Kidney epithelial cell (primary cell): Measurements from ENCODE around the gene DNAI2. TPM values are rescaled to one million over a fixed set of nuclear protein-coding genes. Genes with fewer than 3 reads are reported as not detected.

Experiments used
- DNase-seq: peaks from one replicate; pipeline ENCODE4 v3.0.0-alpha.2; 2010; ENCODE audit warnings: low read depth
- H3K27me3 ChIP-seq: 2 replicates; pipeline ENCODE4 v1.6.0; 2011; ENCODE audit warnings: low read length; ENCODE audit not compliant: control insufficient read depth, insufficient read depth
- H3K36me3 ChIP-seq: 2 replicates; pipeline ENCODE4 v1.5.1; 2011; ENCODE audit warnings: low read length; ENCODE audit not compliant: control insufficient read depth, insufficient read depth
- H3K4me3 ChIP-seq: 2 replicates; pipeline ENCODE4 v1.5.1; 2011; ENCODE audit warnings: low read depth, mild to moderate bottlenecking, control low read depth, low read length
- total RNA-seq: library from RNA; depleted of rRNA; stranded (reverse); fragments of >200 nt; gene quantifications from 2 replicates; pipeline ENCODE4 v1.2.3, GENCODE V29; 2015
- TF ChIP-seq, protein P1 (sequence below): IDR thresholded peaks from 2 replicates; pipeline ENCODE4 v1.5.1; 2011; ENCODE audit warnings: mild to moderate bottlenecking, moderate library complexity, low read length, control low read depth, inconsistent platforms; ENCODE audit not compliant: insufficient read depth, poor library complexity, severe bottlenecking

Gene DNAI2
- total RNA-seq, 1 donor from 2014 or later = not detected

- no peaks in the 10 kb centered on the region for H3K36me3 ChIP-seq
- TF ChIP-seq, protein P1, sequence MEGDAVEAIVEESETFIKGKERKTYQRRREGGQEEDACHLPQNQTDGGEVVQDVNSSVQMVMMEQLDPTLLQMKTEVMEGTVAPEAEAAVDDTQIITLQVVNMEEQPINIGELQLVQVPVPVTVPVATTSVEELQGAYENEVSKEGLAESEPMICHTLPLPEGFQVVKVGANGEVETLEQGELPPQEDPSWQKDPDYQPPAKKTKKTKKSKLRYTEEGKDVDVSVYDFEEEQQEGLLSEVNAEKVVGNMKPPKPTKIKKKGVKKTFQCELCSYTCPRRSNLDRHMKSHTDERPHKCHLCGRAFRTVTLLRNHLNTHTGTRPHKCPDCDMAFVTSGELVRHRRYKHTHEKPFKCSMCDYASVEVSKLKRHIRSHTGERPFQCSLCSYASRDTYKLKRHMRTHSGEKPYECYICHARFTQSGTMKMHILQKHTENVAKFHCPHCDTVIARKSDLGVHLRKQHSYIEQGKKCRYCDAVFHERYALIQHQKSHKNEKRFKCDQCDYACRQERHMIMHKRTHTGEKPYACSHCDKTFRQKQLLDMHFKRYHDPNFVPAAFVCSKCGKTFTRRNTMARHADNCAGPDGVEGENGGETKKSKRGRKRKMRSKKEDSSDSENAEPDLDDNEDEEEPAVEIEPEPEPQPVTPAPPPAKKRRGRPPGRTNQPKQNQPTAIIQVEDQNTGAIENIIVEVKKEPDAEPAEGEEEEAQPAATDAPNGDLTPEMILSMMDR = no peak
- H3K4me3 ChIP-seq = no peak overlapping the region
- DNase-seq = no peak
- peaks cover 26% of the 10 kb centered on the region for H3K27me3 ChIP-seq
These were observed 68.2 kb downstream of the DNAI2 start for GRCh38 chr17:74342224-74342623.

- H3K27me3 ChIP-seq = peaks cover 29% of the 10 kb centered on the region
These were observed 69.1 kb downstream of the DNAI2 start for GRCh38 chr17:74343121-74343520.

DNA sequence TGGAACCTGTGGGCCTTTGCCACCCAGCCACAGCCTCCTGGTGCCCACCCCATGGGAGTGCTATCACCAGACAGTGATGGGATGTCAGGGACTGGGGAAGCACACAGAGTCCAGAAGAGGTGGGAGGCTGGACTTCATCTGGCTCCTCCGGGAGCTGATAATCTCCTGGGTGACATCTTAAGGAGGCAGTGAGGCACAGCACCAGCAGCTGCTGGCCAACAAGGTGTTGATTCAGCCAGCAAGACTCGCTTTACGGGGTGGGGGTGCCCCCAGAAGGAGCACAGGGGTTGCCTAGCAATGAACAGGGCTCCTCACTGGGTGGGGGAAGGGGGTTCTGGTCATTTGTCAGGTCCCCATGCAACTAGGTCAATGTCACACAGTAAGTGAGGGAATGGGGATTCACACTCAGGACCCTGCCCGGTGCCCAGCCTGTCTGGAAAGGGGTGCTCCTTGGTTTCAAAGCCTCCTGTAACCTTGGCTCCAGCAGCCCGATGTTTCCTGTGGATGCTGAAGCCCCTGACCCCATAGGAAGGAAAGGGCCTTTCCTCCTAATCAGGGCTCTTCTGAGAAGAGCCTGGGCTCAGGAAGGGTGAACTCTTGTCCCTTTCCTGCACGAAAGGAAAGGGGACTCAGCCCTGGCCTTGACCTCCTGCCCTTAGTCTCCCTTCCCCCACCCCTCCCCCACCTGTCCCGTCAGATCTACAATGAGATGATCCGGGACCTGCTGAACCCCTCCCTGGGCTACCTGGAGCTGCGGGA, 69.7 kb downstream of the DNAI2 start:
- TF ChIP-seq, protein P1 = no peak
- no peak overlapping the region for H3K4me3 ChIP-seq
- no peak for DNase-seq
- H3K36me3 ChIP-seq = no peaks in the 10 kb centered on the region
- H3K27me3 ChIP-seq = peaks cover 30% of the 10 kb centered on the region

More at GRCh38 chr17:74343121-74343520, 69.1 kb downstream of the DNAI2 start:
- Histone ChIP-seq H3K36me3 (no peaks in the 10 kb centered on the region), H3K4me3 (no peak overlapping the region)
- TF ChIP-seq, protein P1 = no peak
- DNase-seq = no peak

GRCh38 chr17:74344658-74345057, 70.6 kb downstream of the DNAI2 start:
- no peak for DNase-seq
- H3K36me3 ChIP-seq = no peaks in the 10 kb centered on the region
- H3K4me3 ChIP-seq = no peak overlapping the region
- peaks cover 35% of the 10 kb centered on the region for H3K27me3 ChIP-seq
- TF ChIP-seq, protein P1 = no peak

DNA sequence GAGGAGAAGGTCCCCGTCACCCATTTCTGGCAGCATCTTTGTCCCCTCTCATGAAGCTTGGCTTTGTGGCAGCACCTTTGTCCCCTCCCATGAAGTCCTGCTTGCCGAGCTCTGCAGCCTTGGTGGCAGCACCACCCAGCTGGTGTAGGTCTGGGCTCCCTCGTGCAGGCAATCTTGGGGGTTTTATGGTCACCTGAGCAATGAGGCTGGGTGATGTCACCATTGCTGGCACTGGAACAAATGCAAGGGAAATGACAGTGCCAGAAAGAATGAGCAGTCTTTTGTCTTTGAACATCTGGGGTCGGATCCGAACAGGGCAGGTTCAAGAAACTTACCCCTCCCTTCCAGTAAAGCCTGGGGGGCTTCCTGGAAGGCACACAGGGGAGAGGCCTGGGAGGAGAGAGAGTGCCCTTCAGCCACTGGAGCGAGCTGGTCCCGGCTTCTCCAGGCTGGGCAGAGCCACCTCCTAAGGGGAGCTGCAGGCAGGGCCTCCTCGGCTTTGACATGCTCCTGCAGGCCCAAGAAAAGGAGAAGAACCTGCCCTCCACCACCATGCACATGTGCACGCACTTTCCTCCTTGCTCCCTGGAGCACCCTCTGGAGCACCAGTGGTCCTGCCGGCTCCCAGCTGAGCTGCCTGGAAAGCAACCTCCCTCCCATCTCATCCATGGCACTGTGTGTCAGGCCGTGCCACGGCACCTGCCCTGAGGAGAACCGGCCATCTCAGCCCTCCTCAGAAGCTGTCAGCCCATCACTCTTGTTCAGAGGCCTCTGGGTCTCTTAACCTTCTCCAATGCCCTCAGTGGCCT, 71.6 kb downstream of the DNAI2 start:
- no peak for DNase-seq
- Histone ChIP-seq H3K36me3 (no peaks in the 10 kb centered on the region), H3K4me3 (no peak overlapping the region), H3K27me3 (peaks cover 36% of the 10 kb centered on the region)
- TF ChIP-seq, protein P1 = no peak
